GM21390 (cell line): ENCODE results near the gene KLF13.

Experiments used
- ATAC-seq: cut with Tn5 transposase; IDR thresholded peaks from one replicate; pipeline ENCODE4 v1.9.1; 2021; ENCODE audit not compliant: unreplicated experiment

Gene KLF13

DNA sequence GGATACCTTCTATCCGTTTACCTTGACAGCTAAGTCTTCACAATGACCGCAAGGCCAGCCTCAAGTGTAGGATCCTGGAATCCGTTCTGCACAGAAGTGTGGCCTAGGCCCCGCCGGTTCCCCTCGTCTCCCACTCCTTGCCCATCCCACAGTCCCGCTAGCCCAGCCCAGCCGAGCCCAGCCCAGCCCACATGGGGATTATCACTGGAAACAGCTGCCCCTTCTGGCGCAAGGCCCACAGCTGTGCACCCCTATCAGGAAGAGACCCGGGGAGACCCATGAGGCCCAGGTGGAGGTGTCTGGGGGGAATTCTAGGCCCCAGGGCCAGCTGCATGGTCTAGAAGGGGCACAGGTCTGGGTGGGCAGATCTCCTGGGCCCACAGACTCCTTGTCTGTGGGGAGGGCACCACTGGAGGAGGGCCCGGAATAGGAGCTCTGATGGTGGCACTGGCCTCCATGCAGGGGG lies 27.9 kb upstream of the KLF13 start:
- ATAC-seq, result no peak

DNA sequence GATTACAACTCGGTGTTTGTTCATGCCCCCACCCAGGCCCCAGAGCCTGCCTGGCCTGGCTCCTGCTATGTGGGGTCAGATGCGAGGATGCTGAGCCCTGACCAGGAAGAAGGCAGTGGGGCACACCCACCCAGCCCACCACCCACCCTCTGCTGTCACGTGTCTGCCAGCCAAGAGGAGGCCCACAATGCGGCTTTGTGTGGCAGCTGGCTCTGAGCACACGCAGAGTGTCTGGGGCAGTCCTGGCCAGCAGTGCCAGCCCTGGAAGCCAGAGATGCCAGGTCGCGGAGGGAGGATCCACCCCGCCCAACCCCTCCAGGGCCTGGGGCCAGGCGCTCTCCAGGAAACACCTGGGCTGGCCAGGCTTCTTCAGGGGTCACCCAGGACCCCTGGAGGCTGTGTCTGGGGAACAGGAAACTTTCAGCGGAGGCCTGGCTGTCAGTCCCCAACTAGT lies 26.4 kb upstream of the KLF13 start:
- ATAC-seq, result no peak

DNA sequence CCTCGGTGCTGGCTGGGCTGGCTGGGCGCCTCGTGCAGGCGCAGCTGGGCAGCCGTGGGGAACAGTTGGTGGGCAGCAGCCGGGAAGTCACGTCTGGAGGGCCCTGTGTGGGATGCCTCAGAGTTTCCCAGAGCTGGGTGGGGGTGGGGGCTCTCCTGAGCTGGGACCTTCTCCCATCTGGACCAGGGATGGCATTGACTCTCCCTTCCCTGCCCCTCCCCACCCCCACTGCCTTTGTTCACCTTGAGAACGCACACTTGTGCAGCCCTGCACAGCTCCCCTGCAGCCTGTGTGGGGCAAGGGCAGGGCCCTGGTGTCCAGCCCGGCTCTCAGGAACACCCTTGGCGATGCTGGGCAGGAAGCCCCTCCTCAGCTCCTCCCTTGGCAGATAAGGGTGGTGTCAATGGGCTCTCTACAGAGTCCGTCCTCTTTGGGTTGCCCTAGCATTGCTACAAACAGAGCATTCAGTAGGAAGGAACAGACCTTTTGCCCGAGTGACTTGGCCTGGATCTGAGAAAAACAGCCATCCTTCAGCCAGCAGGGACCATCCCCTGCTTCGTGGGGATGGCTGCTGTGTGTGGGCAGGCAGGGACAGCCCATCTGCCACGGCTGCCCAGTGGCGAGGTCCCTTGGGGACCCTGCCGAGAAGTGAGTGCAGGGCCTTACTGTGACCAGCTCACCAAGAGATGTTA lies 25.5 kb upstream of the KLF13 start:
- ATAC-seq, result no peak

DNA sequence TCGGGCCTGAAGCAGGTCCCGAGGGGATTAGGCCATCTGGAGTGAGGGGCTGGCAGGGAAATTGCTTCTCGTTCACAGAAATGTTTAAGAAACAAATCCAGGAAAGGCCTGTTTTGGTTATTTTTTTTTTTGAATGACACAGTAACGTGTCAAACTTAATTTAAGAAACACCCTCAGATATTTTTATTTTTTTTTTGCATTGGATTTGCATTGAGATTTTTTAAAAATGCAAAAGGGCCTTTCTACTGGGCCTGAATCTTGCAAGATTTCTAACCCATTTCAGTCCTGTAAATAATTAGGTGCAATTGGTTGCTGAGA lies 25.0 kb upstream of the KLF13 start:
- no peak for ATAC-seq

- no peak for ATAC-seq
These were observed 24.5 kb upstream of the KLF13 start for GRCh38 chr15:31302029-31302657.

GRCh38 chr15:31302778-31303725 lies 23.6 kb upstream of the KLF13 start:
- no peak for ATAC-seq

GRCh38 chr15:31303726-31304648 lies 22.6 kb upstream of the KLF13 start:
- no peak for ATAC-seq

DNA sequence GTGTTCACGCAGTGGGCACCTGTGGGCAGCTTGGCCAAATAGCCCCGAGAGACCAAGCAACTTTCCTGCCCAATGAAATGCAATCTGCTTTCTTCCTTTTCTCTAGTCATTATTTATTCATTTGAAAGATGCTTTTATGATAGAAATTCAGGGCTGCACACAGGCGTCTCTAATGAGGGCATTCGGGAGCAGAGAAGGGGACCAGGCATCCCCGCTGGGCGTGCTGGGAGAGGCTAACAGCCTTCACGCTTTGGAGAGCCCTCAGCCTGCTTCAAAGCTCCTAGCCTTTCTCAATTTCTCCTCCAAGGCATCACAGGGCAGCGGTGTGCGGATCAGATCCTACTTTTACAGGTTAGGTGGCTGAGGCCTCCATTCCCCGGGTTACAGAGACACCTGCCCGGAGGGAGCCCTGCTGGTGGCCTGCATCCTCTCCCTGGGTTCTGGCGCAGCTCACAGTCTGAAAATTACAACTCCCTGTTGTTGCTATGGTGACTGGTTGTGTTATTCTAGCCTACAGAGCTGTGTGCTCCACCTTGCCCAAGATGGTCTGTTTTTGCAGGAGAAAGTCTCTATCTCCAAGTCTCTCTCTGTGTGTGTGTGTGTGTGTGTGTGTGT lies 21.8 kb upstream of the KLF13 start:
- ATAC-seq, result no peak

GRCh38 chr15:31305375-31305774 lies 21.3 kb upstream of the KLF13 start:
- ATAC-seq, result no peak

GRCh38 chr15:31305796-31306425 lies 20.7 kb upstream of the KLF13 start:
- ATAC-seq, result no peak

DNA sequence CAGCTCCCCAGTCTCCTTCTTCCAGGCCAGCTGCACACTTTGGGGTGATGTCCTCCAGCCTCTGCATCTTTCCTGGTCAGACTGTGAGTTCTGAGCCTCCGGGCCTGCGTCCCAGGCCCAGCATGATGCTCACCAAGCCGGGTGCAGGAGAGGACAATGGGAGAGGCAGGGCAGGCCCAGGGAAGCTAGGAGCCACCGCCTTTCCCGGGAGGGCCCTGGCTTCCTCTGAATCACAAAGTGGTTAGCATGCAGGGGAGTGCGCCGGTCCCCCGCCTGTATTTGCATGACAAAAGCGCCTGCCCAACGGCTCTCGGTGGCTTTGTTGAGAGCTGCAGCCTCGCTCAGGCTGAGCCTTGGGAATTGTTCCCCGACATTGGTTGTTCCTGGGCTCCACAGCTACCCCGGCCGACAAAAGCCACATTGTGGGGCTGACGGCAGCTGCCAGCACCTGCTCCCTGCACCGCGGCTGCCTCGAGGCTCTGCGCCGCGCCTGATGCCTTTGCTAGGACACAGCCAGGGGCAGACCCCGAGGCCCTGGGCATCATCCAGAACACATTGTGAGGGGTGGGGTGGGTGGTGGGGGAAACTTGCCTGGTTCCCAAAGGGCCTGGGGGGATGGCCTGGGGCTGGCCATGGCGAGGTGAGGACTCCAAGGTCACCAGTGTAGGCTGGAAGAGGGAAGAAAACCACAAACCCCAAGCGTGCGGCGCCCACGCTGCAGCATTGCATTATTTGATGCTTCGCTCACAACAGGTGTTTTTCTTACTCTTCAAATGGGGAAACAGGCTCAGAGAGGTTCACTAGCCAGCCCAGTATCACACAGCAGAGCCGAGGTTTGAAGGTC lies 20.0 kb upstream of the KLF13 start:
- no peak for ATAC-seq

GRCh38 chr15:31307270-31308184 lies 19.1 kb upstream of the KLF13 start:
- no peak for ATAC-seq

- no peak for ATAC-seq
These were observed 18.4 kb upstream of the KLF13 start for GRCh38 chr15:31308185-31308639.

DNA sequence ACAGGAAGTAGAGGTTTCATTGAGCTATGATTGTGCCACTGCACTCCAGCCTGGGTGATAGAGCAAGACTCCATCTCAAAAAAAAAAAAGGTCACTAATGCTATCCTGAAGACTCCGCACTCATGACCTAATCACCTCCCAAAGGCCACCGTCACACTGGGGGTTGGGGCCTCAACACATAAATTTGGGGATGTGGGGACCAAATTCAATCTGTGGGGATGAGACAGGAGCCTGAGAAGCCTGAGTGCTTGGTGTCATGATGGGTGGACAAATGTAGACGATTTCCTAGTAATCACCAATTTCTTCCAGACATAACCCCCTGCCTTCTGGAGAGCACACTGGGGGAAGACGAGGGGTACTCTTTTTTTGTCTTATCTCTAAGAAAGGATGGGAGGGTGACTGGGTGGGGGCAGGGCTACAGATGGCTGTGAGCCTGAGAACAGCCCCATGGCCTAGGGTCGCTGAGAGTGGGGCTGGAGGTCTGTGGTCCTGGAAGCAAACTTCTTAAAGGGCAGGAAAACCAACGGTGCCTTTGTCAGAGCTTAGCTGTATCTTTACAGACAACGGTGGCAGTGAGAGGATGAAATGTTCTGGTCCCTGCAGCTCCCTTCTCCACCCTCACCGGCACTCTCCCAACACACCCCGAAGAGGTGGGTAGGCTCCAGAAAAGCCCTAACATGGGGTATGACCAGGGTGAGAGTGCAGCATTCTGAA lies 16.6 kb upstream of the KLF13 start:
- ATAC-seq, result no peak

DNA sequence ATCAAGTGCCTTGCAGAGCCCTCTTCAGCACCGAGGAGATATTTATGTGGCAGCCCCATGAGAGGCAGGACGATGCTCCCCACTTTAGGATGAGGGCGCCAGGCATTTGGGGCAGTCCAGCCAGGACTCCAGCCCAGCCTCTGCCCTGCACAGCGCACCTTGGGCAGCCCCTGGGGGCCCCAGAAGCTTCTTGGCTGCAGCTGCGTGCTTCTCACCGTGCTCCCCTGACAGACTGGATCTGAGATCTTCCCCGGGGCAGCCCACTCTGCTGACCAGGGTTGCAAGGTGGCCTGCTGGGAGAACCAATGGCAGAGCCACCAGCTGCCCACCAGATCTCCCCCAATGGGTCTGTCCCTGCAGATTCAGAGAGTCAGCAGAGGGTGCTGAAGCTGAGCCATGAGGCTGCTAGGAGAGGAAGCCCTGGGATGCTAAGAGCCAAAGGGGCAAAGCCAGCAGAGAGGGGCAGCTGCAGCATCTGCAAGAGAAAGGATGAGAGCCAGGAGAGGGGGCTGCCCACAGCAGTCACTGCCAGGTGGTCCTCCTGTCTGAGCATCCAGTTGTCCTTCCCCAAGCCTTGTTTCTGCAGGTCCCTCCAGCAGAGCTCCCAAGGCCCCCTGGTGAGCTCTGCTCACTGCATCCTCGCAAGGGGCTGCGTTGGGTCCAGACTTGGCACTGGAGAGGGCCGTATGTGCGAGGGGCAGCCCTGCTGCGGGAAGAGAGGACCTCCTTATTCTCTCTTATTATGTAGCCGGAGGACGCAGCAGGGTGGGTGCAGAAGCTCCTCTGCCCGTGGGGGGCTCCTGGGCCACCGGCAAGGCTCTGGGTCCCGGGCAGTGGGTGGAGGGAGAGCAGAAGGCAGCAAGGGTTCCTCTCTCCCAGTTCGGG lies 14.7 kb upstream of the KLF13 start:
- no peak for ATAC-seq

DNA sequence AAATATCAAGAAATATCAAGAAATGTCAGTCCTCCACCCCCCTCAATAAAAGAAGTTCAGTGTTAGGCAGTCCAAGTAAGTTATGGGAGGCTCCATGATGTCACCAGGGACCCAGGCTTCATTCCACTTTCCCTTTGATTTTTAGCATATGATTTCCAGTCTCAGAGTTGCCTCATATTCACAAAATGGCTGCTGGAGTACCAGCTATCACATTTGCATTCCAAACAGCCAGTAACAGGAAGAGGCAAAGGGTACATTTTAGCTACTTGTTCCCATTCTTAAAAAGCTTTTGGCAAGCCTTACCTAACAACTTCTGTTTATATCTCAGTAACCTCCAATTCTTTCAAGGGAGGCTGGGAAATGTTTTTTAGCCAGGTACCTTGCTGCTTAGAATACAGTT lies 13.4 kb upstream of the KLF13 start:
- ATAC-seq, result no peak
